ENCODE results near the gene ZNF394.

GRCh38 chr7:99448855-99449254, 51.2 kb downstream of the ZNF394 start:
- TF ChIP-seq CTCF (conservative IDR thresholded peaks at IDR 0.05 in 1 of 2, IDR thresholded peaks at IDR 0.05 in 1 of 2; ENCODE audit: extremely low read depth in 1 of 2, insufficient read depth in 1 of 2, low read depth in 1 of 2, low read length in 2 of 2) (no peak), EZH2 (IDR thresholded peaks at IDR 0.05; ENCODE audit: borderline replicate concordance, low read length) (no peak)
